ENCODE results near the gene ZNF738.

DNA sequence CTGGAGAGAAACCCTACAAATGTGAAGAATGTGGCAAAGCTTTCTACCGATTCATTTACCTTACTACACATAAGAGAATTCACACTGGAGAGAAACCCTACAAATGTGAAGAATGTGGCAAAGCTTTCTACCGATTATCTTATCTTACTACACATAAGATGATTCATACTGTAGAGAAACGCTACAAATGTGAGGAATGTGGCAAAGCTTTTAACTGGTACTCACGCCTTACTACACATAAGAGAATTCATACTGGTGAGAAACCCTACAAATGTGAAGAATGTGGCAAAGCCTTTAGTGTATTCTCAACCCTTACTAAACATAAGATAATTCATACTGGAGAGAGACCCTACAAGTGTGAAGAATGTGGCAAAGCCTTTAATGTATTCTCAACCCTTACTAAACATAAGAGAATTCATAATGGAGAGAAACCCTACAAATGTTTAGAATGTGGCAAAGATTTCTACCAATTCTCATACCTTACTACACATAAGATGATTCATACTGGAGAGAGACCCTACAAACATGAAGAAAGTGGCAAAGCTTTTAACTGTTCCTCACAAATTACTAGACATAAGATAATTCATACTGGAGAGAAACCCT lies 25.3 kb downstream of the ZNF738 start:
- TF ChIP-seq POLR2A (IDR thresholded peaks at IDR 0.05; ENCODE audit: low read depth, low read length) (no peak), POLR2AphosphoS5 (IDR thresholded peaks at IDR 0.05; ENCODE audit: low read depth, low read length) (no peak)

Data from GM12892 (cell line).